OCI-LY3 (cell line): ENCODE measurements around the gene ATP10B.

ENCODE experiments used
- H2AFZ ChIP-seq: fragments of 200-600, 300-600 bp; shearing (Covaris generic); 2 replicates; pipeline ENCODE4 v1.6.0; 2014; ENCODE audit warnings: antibody characterized with exemption, low read depth, low read length
- H3K27ac ChIP-seq: fragments of 200-600, 300-600 bp; sonication (generic); 2 replicates; pipeline ENCODE4 v1.5.1; 2014; ENCODE audit warnings: mild to moderate bottlenecking, low read length, moderate library complexity, mixed read lengths
- H3K27me3 ChIP-seq: fragments of 200-600, 300-600 bp; sonication (generic); 2 replicates; pipeline ENCODE4 v1.6.1; 2014; ENCODE audit warnings: low read depth, low read length, mixed read lengths
- H3K36me3 ChIP-seq: fragments of 200-600, 300-600 bp; sonication (generic); replicated peaks from 2 replicates; pipeline ENCODE3; 2014; ENCODE audit warnings: low read depth, low read length, mixed read lengths
- H3K4me1 ChIP-seq: fragments of 300-600, 200-600 bp; sonication (generic); 2 replicates; pipeline ENCODE4 v1.6.1; 2014; ENCODE audit warnings: low read length, mixed read lengths
- H3K4me2 ChIP-seq: fragments of 200-600, 300-600 bp; sonication (generic); 2 replicates; pipeline ENCODE4 v1.6.1; 2014; ENCODE audit warnings: low read length, mixed read lengths
- H3K4me3 ChIP-seq: fragments of 300-600, 200-600 bp; sonication (generic); 2 replicates; pipeline ENCODE4 v1.5.1; 2014; ENCODE audit warnings: antibody characterized with exemption, mild to moderate bottlenecking, low read length, moderate library complexity
- H3K79me2 ChIP-seq: fragments of 300-600, 200-600 bp; shearing (Covaris generic); 2 replicates; pipeline ENCODE4 v1.6.1; 2014; ENCODE audit warnings: mild to moderate bottlenecking, low read length, mixed read lengths
- H3K9ac ChIP-seq: fragments of 300-600, 200-600 bp; shearing (Covaris generic); 2 replicates; pipeline ENCODE4 v1.6.0; 2014; ENCODE audit warnings: mild to moderate bottlenecking, low read length, moderate library complexity
- H3K9me3 ChIP-seq: fragments of 200-600, 300-600 bp; shearing (Covaris generic); 2 replicates; pipeline ENCODE4 v1.6.1; 2014; ENCODE audit warnings: low read length, mixed read lengths; ENCODE audit not compliant: insufficient read depth
- H4K20me1 ChIP-seq: fragments of 200-600, 300-600 bp; sonication (generic); 2 replicates; pipeline ENCODE4 v1.6.1; 2016; ENCODE audit warnings: low read length, mixed read lengths; ENCODE audit not compliant: insufficient read depth
- EZH2phosphoT487 ChIP-seq: fragments of 200-600 bp; shearing (Covaris generic); IDR thresholded peaks from 2 replicates; pipeline ENCODE4 v1.6.1; 2018; ENCODE audit warnings: antibody characterized with exemption, mixed run types, low read depth
- TF ChIP-seq, protein P1 (sequence below): fragments of 200-600, 300-600 bp; sonication (generic); IDR thresholded peaks from 2 replicates; pipeline ENCODE4 v1.5.1; 2014; ENCODE audit warnings: antibody characterized with exemption, low read length, low read depth

The ATP10B gene

DNA sequence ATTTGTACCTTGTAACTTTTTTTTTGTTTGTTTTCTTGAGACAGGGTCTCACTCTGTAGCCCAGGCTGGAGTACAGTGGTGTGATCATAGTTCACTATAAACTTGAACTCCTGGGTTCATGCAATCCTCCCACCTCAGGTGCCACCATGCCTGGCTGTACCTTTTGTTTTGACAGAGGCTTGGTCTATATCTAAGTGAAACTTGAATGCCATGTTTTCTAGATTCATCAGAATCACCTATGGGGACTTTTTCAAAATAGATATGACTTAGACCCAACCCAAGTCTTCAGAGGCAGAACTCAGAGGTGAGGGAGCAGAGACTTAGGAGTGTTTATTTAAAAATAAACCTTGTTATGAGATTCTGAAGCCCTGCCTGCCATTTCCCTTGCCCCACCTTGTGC is 301.9 kb downstream of the ATP10B start:
- Histone ChIP-seq H3K36me3 (no peaks in the 10 kb centered on the region), H3K4me1 (no peaks in the 10 kb centered on the region), H3K4me3 (no peak overlapping the region), H3K9me3 (no peaks in the 10 kb centered on the region), H3K4me2 (no peak overlapping the region), H3K27me3 (no peaks in the 10 kb centered on the region), H3K9ac (no peak overlapping the region), H3K27ac (no peak overlapping the region), H3K79me2 (no peaks in the 10 kb centered on the region), H2AFZ (no peak overlapping the region), H4K20me1 (no peaks in the 10 kb centered on the region)
- TF ChIP-seq EZH2phosphoT487, result no peak
- TF ChIP-seq, protein P1, sequence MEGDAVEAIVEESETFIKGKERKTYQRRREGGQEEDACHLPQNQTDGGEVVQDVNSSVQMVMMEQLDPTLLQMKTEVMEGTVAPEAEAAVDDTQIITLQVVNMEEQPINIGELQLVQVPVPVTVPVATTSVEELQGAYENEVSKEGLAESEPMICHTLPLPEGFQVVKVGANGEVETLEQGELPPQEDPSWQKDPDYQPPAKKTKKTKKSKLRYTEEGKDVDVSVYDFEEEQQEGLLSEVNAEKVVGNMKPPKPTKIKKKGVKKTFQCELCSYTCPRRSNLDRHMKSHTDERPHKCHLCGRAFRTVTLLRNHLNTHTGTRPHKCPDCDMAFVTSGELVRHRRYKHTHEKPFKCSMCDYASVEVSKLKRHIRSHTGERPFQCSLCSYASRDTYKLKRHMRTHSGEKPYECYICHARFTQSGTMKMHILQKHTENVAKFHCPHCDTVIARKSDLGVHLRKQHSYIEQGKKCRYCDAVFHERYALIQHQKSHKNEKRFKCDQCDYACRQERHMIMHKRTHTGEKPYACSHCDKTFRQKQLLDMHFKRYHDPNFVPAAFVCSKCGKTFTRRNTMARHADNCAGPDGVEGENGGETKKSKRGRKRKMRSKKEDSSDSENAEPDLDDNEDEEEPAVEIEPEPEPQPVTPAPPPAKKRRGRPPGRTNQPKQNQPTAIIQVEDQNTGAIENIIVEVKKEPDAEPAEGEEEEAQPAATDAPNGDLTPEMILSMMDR, result no peak

DNA sequence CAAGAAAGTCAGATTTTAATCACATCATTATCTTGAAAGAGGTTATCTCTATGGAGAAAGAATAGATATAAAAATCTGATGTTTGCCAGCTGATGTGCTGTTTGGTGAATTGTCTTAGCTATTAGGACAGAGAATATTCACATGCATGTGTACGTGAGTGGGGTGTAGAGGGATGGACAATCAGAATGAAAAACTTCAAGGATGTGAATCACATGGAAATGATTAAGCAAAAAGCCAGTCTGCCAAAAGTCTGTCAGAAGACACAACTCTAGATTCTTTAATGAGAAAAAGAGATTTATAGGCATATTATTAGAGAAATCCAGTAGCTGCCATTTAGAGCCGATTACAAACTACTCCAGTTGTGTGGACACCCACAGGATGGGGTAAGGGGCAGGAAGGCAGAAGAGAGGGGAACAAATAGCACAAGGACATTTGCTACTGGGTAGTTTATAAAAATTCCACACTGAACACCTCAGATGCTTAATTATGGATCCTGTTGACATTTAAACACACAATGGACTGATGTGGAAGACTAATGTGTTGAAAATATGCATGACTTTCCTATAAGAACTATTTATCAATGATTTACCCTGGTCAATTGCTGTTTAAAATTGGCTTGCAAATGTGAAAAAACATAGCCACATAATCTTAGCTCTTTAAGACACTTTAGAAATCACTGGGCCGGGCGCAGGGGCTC is 302.9 kb downstream of the ATP10B start:
- Histone ChIP-seq H3K36me3 (no peaks in the 10 kb centered on the region), H3K4me1 (no peaks in the 10 kb centered on the region), H3K9ac (no peak overlapping the region), H3K9me3 (no peaks in the 10 kb centered on the region), H3K27me3 (no peaks in the 10 kb centered on the region), H3K79me2 (no peaks in the 10 kb centered on the region), H2AFZ (no peak overlapping the region), H3K4me2 (no peak overlapping the region), H3K27ac (no peak overlapping the region), H3K4me3 (no peak overlapping the region), H4K20me1 (no peaks in the 10 kb centered on the region)
- TF ChIP-seq, protein P1, result no peak
- no peak for TF ChIP-seq EZH2phosphoT487

DNA sequence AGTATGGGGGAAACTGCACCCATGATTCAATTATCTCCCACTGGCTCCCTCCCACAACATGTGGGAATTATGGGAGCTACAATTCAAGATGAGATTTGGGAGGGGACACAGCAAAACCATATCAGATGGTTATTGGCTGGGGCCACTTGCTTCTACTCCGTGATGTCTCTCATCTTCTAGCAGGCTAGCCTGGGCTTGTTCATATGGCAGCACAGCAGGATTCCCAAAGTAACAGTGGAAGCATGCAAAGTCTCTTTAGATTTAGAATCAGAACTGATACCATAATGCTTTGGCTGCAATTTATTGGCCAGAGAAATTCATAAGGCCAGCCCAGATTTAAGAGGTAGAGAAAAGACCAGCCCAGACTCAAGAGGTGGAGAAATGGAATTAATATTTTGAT is 304.1 kb downstream of the ATP10B start:
- Histone ChIP-seq H3K27ac (no peak overlapping the region), H3K27me3 (no peaks in the 10 kb centered on the region), H3K4me3 (no peak overlapping the region), H3K4me1 (no peaks in the 10 kb centered on the region), H3K9ac (no peak overlapping the region), H3K36me3 (no peaks in the 10 kb centered on the region), H4K20me1 (no peaks in the 10 kb centered on the region), H3K79me2 (no peaks in the 10 kb centered on the region), H3K4me2 (no peak overlapping the region), H3K9me3 (no peaks in the 10 kb centered on the region), H2AFZ (no peak overlapping the region)
- TF ChIP-seq EZH2phosphoT487, result no peak
- TF ChIP-seq, protein P1, result no peak

DNA sequence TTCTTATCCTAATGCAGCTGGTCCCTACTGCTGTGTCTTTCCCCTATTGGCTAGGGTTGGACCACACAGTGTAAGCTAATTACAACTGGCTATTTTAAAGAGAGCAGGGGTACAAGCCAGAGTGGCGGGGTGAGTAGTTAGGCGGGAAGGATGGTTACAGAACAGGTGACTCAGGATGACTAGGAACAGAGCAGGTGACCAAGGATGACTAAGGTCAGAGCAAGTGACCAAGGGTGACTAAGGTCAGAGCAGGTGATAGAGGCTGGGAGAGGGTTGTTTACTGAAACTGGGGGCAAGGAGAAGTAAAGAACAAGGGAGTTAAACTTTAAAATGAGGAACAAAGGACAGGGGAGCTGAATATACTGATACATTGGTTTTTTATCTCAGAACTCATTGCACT is 304.9 kb downstream of the ATP10B start:
- TF ChIP-seq EZH2phosphoT487, result no peak
- TF ChIP-seq, protein P1, result no peak
- H3K27me3 ChIP-seq, result no peaks in the 10 kb centered on the region

More for the DNA sequence above, 304.9 kb downstream of the ATP10B start:
- H3K4me3 ChIP-seq, result no peak overlapping the region
- no peak overlapping the region for H3K27ac ChIP-seq
- no peak overlapping the region for H2AFZ ChIP-seq
- H3K79me2 ChIP-seq, result no peaks in the 10 kb centered on the region
- H3K9me3 ChIP-seq, result no peaks in the 10 kb centered on the region
- H3K4me1 ChIP-seq, result no peaks in the 10 kb centered on the region
- H4K20me1 ChIP-seq, result no peaks in the 10 kb centered on the region
- H3K4me2 ChIP-seq, result no peak overlapping the region
- H3K9ac ChIP-seq, result no peak overlapping the region
- no peaks in the 10 kb centered on the region for H3K36me3 ChIP-seq
